ENCODE data around the gene PPP1R36. TPM values are rescaled to one million over a fixed set of nuclear protein-coding genes. Genes with fewer than 3 reads are reported as not detected.

Gene PPP1R36
- total RNA-seq, result under 0.01 and 5.1 TPM in 2 replicates

GRCh38 chr14:64549791-64550620 lies at the start of gene PPP1R36:
Gene PPP1R36 (plus strand): TSS chr14:64549961. CDS start chr14:64549998, 37 bp downstream.

GRCh38 chr14:64503434-64504309 lies 46.1 kb upstream of the PPP1R36 start, which contains the start of gene ZBTB25:
Gene ZBTB25 (minus strand): TSS chr14:64503838. CDS start chr14:64490533, 13,305 bp downstream.

DNA sequence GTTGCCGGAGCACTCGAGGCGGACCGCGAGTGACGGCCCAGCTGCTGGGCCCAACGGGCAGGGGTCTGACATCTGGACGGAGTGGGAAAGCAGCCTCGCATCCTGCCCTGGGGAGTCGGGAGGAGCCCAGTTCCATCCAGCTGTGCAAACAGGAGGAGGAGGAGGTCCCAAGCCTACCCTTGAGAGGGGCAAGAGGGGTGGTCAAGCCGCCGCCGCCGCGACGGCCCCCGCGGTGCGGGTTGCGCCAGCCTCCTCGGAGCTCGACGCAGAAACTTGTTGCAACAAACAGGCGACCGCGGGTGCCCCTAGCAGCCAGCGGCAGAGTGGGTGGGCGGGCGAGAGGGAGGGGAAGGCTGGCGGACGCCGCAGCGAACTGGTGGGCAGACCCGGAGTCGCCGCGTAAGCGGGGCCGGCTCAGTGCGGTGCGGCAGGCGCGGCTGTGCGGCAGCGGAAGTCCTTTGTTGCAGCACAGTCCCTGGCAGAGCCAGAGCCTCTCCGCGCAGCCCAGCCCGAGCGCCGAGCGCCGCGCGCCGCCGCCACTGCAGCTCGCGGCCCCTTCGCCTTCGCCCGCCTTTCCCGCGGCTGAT lies 45.4 kb upstream of the PPP1R36 start, which contains the start of gene ZBTB1:
Gene ZBTB1 (plus strand): TSS at position 461 of the 587 bp plus-strand sequence. CDS start 16,735 bp downstream, outside the sequence.

DNA sequence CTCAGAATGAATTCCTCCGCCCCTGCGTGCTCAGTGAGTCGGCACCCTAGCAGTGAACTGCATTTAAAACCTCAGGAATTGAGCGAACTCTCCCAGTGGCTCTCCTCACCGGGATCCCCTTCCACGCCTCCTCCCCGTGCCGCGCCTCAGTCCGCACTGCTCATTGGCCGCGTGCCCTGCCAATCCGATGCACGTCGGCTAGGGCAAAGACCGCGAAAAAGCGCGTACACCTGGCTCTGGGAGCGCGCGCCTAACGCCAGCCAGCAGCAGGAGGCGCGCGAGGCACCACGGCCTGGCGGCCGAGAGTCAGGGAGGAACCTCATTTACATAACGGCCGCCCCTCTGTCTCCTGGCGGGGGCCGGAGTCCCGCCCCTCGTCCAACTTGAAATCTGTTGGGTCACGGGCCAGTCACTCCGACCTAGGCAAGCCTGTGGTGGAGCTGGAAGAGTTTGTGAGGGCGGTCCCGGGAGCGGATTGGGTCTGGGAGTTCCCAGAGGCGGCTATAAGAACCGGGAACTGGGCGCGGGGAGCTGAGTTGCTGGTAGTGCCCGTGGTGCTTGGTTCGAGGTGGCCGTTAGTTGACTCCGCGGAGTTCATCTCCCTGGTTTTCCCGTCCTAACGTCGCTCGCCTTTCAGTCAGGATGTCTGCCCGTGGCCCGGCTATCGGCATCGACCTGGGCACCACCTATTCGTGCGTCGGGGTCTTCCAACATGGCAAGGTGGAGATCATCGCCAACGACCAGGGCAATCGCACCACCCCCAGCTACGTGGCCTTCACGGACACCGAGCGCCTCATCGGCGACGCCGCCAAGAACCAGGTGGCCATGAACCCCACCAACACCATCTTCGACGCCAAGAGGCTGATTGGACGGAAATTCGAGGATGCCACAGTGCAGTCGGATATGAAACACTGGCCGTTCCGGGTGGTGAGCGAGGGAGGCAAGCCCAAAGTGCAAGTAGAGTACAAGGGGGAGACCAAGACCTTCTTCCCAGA lies 9.3 kb upstream of the PPP1R36 start, which contains the start of gene HSPA2:
Gene HSPA2 (plus strand): TSS at position 534 of the 995 bp plus-strand sequence. CDS start 109 bp downstream, at position 643.

Other genes starting within 250 kb of the PPP1R36 start
- 13.3 and 38.7 TPM in 2 replicates for gene MTHFD1, start 161.6 kb upstream of the PPP1R36 start, total RNA-seq
- gene AKAP5, start 84.5 kb upstream of the PPP1R36 start, total RNA-seq, result 0.08 and 0.26 TPM in 2 replicates
- gene ZBTB25, start 46.1 kb upstream of the PPP1R36 start, total RNA-seq, result 3.6 and 6.6 TPM in 2 replicates
- 23.0 and 44.2 TPM in 2 replicates for gene ZBTB1, start 45.2 kb upstream of the PPP1R36 start, total RNA-seq
- 7.7 and 12.5 TPM in 2 replicates for gene HSPA2, start 9.2 kb upstream of the PPP1R36 start, total RNA-seq
- 3.2 and 8.5 TPM in 2 replicates for gene PLEKHG3, start 154.5 kb downstream of the PPP1R36 start, total RNA-seq

Data from epithelial cell of alveolus of lung (primary cell).